HG03571 (cell line): Measurements from ENCODE around the gene PHIP.
"Not testable (repeated sequence)": the region's sequence is repeated elsewhere in the genome, so short reads cannot be mapped to it uniquely, and the experiment has no call there.

Source experiments
- ATAC-seq: cut with Tn5 transposase; IDR thresholded peaks from one replicate; pipeline ENCODE4 v1.9.1; 2021; ENCODE audit not compliant: unreplicated experiment

Gene PHIP

DNA sequence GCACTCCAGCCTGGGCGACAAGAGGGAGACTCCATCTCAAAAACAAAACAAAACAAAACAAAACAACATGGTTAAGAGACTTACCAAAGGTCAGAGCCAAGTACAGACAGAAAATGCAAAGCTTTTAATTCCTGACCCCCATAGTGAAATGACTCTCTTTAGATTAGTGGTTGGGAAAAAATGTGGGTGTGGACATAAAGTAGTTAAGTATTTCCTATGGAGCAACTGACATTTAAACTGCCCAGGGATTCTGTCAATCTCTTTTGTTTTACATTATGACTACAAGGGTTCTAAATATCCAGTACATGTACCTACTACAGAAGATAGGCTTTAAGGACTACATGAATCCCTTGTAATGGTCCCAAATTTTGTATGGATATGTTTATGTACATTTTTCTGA lies 135.6 kb downstream of the PHIP start:
- no peak for ATAC-seq

DNA sequence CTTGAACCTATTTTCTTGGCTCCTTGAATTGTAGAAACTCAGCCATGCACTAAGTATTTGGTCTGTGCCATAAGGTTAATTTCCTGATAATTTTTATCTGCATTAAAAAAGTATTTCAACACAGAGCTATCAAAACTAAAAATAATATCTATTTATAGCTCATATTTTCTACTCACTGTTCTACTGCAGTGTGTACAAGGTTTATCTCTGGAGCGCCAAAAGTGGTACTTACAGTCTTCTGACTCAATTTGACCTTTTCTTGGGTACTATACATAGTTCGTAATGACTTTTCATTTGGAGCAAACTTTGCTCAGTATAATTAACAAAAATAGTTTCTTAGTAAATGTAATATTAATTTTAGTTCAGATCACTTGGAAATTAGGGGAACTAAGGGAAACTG lies 141.5 kb downstream of the PHIP start:
- ATAC-seq, result no peak

DNA sequence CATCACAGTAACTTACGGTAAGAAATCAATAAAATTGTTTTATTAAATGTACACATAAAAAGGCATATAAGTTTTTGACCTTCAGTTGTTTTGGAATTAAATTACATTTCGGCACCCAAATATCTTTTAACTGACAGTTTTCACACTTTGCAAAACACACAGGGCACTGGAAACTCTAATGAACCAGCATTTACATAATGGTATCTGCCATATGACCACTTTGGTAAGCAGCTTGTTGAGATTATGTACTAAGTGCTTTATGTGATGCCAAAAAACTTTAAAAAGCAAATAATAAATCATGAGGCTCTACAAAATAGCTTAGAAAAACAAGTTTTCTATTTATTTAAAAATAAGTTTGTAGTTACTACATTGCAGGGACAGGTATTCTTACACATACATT lies 142.5 kb downstream of the PHIP start:
- no peak for ATAC-seq

GRCh38 chr6:78925317-78925716 lies 152.7 kb downstream of the PHIP start:
- no peak for ATAC-seq

- ATAC-seq, result not testable (repeated sequence)
Observed at GRCh38 chr6:78921168-78921567, 156.9 kb downstream of the PHIP start.

DNA sequence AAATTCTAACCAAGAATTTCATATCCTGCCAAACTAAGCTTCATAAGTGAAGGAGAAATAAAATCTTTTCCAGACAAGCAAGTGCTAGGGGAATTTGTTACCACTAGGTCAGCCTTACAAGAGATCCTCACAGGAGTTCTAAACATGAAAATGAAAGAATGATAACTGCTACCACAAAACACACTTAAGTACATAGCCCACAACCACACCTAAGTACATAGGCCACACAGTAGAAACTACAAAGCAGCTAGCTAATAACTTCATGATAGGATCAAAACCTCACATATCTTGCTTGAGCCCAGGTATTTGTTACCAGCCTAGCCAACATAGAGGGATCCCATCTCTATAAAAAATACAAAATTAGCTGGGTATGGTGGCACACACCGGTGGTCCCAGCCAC lies 160.3 kb downstream of the PHIP start:
- ATAC-seq, result no peak

DNA sequence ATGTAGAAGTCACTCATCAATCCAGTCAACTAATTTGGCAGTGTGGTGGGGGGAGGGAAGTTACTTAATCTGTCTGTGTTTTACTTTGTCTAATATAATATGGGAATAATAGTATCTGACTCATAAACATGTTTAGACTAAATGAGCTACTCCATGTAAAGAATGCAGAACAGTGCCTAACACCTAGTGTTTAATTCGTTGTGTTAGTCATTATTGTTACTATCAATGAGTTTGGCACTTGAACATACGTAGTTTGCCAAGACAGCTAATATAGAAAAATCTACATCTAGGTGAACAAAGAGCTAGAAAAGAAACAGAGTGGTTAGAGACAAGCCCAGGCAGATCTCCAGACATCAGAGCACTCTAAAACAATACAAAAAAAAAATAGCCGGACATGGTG lies 161.6 kb downstream of the PHIP start:
- ATAC-seq, result no peak

DNA sequence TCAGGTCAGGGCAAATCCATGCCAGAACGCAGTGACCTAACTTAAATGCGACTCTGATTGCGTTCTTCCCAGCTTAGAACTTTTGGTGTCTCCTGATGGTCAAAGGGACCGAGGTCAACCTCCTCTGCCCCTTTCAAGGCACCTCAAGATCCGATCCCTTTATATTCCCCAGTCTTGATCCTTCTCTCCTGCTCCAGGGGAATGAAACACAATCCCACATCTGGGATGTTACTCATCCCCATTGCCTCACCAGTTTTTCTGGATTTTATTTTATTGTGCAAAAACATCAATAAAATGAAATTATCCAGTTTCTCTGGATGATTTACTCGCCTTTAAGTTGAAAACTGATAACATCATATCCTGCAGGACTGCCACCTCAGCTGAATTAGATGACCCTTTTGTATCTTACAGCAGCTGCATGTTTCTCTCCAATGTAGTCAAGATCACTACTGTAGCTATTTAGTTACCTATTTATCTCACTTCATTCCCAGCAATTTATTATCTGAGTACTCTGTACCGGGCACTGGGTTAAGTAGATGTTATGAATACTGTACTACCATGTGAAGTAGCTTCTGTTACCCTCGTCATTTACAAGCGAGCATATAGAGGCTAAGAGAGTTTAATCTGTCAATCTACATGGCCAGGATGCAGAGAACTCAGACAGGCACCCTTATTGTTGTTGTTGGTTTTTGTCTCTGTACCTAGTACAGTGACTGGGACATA lies 166.7 kb downstream of the PHIP start:
- ATAC-seq, result no peak

GRCh38 chr6:78910591-78911171 lies 167.4 kb downstream of the PHIP start:
- no peak for ATAC-seq

- no peak for ATAC-seq
Observed at GRCh38 chr6:78910010-78910409, 168.0 kb downstream of the PHIP start.

DNA sequence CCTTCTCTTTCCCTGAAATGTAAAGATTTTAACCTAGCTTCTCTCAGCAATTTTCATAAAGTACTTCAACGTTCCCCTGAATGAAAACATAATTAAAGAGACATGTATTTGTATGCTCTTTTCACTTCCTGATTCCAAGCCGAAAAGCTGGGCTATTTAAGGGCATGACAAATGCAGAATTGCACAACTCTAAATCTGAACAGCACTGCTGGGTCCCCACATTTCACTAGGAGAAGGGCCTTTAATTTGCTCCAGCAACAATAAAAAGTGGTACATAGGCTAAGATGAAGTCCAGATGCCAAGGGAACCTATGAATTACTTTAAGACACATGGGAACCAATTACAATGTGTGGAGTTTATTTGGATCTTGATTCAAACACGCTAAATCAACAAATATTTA lies 168.7 kb downstream of the PHIP start:
- ATAC-seq, result no peak

GRCh38 chr6:78908621-78909020 lies 169.4 kb downstream of the PHIP start:
- ATAC-seq, result no peak

- ATAC-seq, result no peak
Observed at GRCh38 chr6:78896227-78896626, 181.8 kb downstream of the PHIP start.

GRCh38 chr6:78889901-78890300 lies 188.2 kb downstream of the PHIP start:
- not testable (repeated sequence) for ATAC-seq
